NCI-H1417 treated with DMSO at 0.1 percent for 48 hours (cell line): ENCODE results near the gene APBB1IP.

Experiments used
- DNase-seq: peaks from one replicate; lab custom pipeline; 2025; lab: John Stamatoyannopoulos, UW

Gene APBB1IP

DNA sequence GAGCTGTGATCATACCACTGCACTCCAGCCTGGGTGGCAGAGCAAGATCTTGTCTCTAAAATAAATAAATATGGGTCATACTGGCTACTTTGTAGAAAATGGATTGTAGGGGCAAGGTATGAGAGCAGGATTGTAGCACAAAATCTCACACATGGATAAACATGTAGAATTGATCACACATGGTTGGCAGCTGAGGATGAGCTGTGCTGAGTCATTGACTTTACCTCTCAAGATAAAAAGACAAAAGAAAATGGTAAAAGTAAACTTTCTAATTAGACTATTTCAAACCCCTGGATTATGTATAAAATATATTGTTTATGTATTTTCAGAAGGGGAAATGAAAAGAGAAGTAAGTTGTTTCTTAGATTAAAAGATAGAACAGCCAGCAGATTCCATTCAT lies 69.3 kb downstream of the APBB1IP start:
- no peak for DNase-seq

DNA sequence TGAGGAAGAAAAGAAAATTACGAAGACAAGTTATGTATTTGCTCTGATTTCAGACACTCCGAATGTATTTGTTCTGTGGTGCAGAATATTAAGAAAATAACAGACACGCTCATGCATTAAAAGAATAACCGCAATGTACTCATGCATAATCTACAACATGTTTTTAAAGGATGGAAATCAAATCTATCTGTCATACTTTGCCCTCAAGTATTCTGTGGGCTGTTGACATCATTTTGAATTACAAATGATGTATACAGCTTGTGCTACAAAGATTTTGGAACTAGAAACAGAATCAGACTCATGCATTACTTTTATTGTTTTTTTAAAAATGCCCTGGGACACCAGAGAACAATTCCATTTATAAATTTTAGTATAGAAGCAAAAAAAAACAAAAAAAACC lies 69.9 kb downstream of the APBB1IP start:
- no peak for DNase-seq

DNA sequence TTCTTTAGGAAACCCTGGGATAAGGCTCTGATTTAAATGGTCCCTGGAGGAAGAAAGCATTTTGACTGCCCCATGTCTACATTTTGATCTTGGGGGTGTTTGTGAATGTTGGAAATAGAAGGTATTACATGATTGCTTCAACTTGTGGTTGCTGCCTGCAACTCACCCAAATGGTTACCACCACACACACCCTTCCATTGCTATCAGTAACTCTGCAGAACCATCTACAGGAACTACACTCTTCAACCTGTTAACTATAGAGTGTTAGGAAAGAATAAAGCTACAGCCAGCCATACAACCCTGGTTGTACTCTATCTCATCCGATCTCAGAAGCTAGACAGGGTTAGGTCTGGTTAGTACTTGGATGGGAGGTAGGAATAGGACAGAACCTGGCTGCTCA lies 71.2 kb downstream of the APBB1IP start:
- no peak for DNase-seq

DNA sequence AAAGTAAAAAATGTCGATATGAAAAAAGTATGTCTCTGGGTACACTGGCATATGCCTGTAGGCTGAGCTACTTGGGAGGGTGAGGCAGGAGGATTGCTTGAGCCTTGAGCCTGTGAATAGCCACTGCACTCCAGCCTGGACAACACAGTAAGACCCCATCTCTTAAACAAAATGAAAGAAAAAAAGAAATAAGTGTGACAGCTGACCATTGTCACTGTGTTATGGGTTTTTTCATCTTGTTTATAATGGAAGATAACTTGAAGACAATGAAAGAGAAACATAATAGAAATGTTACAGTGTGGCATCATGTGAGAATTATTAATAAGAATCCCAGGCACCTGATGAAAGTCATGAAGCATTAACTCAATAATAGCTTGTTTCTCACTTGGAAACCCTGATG lies 75.0 kb downstream of the APBB1IP start:
- no peak for DNase-seq

DNA sequence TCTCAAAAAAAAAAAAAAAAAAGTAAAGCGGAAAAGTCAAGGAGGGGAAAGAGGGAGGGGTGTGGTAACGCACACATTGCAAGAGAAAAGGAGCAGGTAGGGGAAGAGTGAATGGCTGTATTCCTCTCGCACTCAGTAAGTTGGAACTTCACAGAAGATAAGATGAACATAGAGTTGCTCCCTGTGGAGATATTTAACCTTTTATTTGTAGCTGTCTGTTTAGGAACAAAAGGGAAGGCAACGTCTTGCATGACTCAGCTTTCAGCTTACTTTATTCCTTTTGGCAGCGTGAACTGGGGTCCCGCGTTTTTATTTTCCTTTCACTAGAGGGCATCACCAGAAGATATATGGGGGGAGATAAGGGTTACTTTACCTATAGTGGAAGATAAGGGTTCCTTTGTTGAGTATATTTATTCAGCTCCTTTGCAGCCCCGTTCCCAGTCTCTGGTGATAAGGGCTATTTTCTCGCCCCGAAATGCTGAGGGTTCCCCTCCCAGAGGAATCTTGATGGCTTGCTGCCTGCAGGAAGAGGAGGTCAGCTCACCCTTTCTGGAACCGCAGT lies 78.5 kb downstream of the APBB1IP start:
- no peak for DNase-seq

DNA sequence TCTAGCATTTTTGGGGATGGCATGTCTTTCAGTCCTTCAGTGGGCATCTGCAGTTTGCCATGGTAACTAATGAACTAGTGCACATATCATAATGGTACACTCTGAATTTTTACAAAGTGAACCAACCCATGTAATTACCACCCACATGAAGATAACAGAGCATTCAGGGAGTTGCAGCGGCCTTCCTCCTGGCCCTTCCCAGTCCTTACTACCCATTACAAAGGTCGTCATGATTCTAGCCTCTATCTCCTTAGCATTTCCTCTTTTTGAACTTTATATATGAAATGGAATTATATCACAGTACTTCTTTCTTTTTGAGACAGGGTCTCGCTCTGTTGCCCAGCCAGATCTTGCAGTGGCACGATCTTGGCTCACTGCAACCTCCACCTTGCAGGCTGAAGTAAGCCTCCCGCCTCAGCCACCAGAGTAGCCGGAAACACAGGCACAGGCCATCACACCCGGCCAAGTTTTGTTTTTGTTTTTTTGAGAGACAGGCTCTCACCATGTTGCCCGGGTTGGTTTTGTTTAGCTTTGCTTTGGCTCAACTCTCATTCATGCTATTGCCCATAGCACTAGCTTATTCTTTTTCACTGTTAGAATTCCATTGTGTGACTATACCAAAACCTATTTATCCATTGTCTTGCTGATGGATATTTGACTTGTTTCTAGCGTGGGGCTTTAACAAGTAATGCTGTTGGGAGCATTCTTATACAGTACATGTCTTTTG lies 79.2 kb downstream of the APBB1IP start:
- no peak for DNase-seq

DNA sequence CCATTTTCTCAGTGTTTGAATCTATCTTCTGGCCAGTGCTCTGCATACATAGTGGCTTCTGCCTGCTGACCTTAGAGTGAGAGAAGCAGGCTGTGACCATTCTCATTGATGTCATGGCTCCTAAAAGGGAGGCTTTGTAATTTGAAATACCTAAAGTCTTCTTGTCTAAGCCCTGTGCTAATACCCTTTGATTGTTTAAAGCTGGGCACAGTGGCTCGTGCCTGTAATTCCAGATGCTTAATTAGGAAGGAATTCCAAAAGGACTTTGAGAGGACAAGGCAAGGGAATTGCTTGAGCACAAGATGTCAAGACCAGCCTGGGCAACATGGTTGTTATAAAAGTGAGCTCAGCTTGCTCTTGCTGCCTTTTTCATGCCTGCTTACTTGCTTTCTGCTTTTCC lies 81.7 kb downstream of the APBB1IP start:
- DNase-seq: no peak

DNA sequence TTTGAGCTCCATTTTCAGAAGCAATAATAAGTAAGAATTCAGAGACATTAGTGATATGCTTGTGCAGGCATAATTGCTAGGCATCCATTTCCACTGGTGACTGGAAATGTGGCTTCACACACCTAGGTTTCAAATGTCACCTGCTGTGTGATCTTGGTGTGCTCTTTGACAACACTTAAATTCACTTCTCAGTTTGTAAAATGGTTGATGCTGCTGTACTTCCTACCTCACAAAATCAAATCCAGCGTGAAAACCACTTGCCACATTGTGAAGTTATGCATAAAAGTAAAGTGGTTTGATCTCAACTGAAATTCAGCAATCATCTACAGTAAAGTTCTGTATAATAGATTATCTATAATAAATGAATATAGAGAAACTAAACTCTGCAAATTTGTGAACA lies 82.4 kb downstream of the APBB1IP start:
- no peak for DNase-seq

DNA sequence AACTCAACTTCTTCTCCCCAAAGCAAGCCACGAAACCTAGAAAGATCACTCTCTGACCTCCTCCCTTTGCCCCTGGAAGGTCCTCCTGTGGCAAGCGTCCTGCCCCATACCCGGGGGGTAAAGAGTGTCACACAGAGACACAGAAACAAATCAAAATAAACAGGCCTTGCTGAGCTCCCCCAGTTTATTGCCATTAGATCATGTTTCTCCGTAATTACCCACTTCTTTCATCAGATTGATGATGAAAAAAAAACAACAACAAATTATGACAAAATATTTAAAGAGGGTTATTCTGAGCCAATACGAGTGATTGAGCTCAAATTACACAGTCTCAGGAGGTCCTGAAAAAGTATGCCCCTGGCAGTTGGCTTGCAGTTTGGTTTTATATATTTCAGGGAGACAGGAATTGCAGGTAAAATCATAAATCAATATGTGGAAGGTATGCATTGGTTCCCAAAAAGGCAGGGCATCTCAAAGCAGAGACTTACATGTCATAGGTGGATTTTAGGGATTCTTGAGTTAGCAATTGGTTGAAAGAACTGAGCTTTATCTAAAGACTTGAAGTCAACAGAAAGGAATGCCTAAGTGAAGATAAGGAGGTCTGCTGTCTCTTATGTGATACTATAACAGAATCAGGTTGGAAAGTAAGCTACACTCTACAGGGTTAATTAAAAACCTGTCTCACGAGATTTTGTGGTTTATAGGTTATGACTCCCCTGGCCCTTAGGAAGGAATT lies 86.2 kb downstream of the APBB1IP start:
- no peak for DNase-seq

DNA sequence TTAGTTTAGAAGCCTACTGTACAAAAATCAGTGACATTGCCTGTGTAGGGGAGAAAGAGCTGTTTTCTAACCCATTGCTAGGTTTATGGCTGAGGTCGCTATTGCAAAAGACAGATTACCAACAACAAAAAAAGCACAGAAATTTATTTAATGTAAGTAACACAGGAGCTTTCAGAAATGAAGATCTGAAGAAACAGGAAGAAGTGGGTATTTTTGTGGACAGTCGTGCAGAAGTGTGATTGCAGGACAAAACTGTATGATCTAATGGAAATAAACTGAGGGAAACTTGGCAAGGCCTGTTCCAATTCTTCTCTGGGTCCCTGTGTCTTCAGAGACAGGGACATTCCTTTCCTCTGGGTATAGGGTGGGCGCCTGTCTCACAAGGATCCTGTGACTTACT lies 87.4 kb downstream of the APBB1IP start:
- DNase-seq: no peak

DNA sequence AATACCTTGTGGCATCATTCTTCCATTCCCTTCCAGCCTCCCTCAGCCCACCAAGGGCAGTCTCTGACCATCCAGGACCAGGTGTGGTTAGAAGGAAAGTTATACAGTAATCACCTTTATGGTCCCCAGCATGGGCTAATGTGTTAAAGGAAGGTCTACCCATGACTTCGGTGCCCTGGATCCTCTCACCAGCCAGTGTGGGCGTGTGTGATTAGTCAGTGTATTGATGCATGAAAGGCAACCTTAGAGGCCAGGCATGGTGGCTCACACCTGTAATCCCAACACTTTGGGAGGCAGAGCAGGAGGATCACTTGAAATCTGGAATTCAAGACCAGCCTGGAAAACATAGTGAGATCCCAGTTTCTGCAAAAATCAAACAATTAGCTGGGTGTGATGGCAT lies 88.9 kb downstream of the APBB1IP start:
- no peak for DNase-seq

DNA sequence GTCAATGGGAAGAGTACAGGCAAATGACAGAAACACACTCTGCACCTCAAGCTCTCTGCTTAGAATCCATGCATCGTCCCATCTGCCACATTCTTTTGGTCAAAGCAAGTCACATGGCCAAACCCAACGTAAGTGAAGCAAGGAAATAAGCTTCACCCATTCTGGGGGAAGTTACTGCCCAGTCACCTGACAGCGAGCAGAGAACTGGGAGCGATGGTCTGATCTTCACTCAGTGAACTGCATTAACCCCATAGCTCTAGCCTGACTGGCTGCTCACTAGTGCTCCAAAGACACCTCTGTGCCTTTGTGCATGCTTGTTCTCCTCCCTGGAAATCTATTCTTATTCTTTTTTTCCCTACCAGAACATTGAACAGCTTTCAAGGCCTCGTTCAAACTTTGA lies 89.9 kb downstream of the APBB1IP start:
- DNase-seq: no peak

DNA sequence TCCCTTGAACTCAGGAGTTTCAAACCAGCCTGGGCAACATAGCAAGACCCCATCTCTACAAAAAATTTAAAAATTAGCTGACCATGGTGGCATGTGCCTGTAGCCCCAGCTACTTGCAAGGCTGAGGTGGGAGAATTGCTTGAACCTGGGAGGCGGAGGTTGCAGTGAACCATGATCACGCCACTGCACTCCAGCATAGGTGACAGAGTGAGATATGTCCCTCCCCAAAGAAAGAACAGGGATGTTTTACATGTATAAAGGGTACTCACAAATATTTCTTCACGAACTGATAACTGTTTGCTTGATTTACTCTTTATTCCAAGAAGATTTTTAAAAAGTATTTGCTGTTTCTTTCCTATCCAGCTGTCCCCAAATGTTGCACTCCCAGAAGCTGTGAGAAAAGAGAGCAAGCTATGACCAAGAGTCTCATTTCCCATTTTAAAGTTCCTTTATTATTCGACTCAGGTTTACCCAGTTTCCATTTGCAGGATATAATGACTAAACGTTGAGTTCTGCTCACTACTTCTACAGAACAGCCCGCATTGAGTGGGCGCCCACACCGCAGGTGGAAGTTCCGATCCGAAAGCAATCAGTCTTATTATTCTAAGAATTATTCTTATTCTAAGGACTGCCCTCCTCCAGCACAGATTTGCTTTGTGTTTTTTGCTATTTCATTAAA lies 90.7 kb downstream of the APBB1IP start:
- DNase-seq: no peak

DNA sequence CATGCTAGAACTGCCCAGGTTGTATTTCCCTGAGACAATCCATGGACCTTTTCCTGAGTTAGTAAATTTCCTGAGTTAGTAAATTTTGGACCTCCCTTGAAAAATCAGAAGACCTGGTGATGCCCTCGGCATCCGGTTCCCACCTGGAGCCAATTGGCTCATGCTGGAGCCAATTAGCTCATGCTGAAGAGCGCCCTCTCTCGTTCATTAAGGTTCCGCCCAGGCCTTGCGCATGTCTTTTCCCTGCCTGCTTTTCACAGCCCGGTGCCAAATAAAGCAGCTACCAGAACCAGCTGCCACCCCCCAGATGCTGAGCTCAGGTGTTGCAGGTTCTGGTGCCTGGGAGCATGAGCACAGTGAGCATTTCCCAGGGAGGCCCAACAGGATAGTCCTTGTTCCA lies 96.2 kb downstream of the APBB1IP start:
- no peak for DNase-seq

DNA sequence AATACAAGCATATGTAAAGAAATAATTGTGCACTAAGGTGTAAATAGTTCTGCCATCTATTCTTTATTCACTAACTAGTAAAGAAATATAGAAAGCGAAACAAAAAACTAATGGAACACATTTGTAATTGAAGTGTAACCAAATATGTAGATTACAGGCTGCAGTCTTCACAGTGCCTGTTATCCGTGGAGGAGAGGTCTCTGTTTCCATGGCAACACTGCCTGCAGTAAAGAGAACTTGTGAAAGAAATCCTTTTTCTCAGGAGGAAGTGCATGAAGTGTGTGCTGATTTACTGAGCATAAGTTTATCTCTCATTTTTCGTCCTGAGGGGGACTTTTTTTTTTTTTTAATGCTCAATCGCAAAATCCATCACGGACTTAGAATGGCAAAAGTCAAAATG lies 102.5 kb downstream of the APBB1IP start:
- no peak for DNase-seq

DNA sequence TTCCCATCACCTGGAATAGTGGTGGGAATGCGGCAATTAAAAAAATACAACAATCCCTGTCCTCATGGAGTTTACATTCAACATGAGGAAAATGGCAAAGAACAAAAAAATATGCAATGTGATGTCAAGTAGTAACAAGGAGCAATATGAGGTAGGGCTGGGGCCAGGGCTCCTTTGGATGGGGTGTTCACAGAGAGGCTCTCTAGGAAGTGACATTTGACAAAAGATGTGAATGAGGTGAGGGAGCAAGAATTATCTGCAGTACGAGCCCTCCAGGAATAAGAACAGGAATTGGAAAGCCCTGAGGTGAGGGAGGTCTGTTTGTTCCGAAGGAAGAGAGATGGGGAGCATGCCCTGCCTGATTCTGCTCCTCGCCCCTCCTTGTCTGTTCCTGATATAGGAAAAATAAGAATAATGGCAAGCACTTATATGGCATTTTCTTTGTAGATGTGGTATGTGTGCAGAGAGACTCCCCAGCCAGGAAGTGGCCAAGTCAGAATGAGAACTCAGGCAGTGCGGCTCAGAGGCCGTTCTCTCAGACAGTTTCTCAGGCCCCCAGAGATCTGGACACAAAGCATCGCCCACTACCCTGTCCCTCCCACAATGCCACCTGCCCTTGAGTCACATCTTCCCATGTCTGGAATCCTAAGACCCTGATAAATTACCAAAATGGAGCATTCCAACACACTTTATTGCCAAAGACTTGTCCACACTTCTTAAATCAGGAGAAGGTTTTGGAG lies 105.6 kb downstream of the APBB1IP start:
- no peak for DNase-seq

DNA sequence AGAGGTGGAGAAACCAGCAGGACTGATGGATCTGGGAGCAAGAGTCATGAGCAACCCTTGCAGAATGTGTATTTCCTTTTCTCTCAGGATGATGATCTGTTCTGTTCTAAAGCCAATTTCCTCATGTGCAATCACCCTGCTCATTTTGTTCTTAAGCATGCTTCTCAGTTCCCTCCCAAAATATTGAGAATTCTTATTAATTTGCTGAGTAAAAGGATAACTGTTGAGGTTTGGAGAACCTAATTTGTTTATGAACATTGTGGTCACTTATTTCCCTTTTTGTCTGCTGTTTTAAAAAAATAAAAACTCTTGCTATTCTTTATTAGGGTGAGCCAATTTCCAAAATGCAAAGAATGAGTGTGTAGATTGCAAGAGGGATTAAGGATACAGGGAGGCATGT lies 106.8 kb downstream of the APBB1IP start:
- no peak for DNase-seq

DNA sequence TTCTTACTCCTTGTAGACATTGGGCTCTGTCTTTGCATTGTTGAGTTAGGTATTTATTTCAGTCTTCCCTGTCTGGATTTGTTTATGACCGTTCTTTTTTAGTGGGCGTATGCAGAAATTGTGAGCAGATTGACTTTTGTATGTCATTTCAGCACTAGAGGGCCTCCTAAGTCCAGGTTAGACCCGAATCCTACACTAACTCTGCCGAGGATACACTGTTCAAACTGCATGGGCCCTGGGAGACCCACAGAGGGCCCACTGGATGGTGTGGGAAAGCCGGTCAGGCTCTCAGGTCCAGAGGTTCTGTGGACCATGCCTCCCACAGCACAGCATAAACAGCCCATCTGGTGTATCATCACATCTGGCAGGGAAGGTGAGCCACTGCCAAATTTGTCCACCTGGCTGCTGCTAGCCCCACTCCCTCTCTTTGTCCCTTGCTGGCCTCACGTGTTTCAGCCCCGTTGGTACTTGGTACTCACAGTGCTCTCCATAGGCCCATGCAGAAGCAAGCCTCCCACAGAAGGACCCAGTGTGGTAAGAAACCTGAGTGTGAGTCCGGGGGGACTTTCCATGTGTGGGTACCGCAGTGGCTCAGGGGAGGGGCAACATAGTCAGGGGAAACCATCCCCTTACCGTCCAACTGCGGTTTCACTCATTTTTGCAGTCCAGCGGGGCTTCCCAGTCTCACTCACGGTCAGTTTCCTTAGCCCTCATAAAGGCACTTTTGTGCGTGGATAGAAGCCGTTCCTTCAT lies 112.8 kb downstream of the APBB1IP start:
- no peak for DNase-seq

DNA sequence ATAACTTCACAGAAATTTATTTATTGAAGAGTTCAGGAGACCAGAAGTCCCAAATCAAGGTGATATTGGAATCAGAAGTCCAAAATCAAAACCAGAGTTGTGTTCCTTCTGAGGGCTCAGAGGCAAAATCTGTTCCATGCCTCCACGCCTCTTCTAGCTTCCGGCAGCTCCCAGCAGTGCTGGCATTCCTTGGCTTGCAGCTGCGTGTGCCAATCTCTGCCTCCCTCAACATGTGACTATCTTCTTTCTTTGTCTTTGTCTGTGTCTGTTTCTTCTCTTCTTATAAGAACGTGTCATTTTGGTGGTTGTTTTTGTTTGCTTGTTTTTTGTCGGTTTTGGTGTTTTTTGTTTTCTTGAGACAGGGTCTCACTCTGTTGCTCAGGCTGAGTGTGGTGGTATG lies 116.1 kb downstream of the APBB1IP start:
- no peak for DNase-seq

DNA sequence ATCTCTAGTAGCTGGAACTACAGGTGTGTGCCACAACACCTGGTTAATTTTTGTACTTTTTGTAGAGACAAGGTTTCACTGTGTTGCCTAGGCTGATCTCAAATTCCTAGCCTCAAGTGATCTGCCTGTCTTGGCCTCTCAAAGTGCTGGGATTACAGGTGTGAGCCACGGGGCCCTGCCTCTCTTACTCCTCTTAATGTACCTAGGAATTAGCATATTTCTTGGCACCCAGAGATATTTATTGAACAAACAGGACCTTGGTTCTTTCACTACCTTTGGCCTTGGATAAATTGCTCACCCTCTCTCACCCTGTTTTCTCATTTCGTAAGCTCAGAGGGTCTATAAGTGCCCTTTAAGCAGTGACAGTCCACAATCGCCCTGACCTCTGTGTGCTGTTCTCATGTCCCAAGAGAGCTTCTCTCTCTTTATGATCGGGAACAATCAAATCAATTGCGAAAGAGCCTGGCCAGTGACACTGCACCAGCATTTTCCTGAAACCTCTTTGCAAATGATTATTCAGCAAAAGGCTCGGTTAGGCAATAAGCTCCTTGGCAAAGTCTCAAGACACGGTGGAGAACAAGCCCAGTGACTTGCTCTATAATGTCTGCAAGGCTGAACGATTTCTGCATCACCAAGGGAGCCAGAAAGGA lies 117.7 kb downstream of the APBB1IP start:
- no peak for DNase-seq
